IMR-90 (cell line): ENCODE data around the gene LPIN1. TPM values are rescaled to one million over a fixed set of nuclear protein-coding genes. Genes with fewer than 3 reads are reported as not detected.

ENCODE experiments used
- ATAC-seq: fragments of 200-7000 bp; cut with Tn5 transposase; 2 replicates; pipeline ENCODE4 v1.9.1; 2020; ENCODE audit warnings: low read depth, mild to moderate bottlenecking, moderate library complexity
- BruUV-seq: library from RNA; stranded (reverse); fragments of 400-500 nt; replicated peaks from 2 replicates; lab custom pipeline; 2021; lab: Mats Ljungman, UMichigan
- CTCF ChIA-PET: fragments of 300-600 bp; formaldehyde crosslinking; extraction: SDS; loops from one replicate; lab custom pipeline; 2021; ENCODE audit warnings: antibody characterized with exemption; lab: Yijun Ruan, JAX
- POLR2A ChIA-PET: fragments of 300-600 bp; sonication (Branson Sonifier 250); formaldehyde crosslinking; loops from one replicate; lab custom pipeline; 2022; ENCODE audit warnings: antibody characterized with exemption; ENCODE audit not compliant: unreplicated experiment; lab: Charles Lee
- DNase-seq: peaks from one replicate; pipeline ENCODE4 v3.0.0; 2013
- H2AFZ ChIP-seq: replicated peaks from 2 replicates; pipeline ENCODE3; 2013; ENCODE audit warnings: low read length, mild to moderate bottlenecking; ENCODE audit not compliant: poor library complexity
- H2AK5ac ChIP-seq: 2 replicates; pipeline ENCODE4 v1.6.1; 2013; ENCODE audit warnings: low read depth, low read length, inconsistent platforms
- H2AK9ac ChIP-seq: replicated peaks from 2 replicates; pipeline ENCODE3; 2013; ENCODE audit warnings: mild to moderate bottlenecking, low read depth, low read length, moderate library complexity; ENCODE audit not compliant: poor library complexity
- H2BK120ac ChIP-seq: 2 replicates; pipeline ENCODE4 v1.6.1; 2013; ENCODE audit warnings: low read depth, low read length, inconsistent platforms
- H2BK15ac ChIP-seq: 3 replicates; pipeline ENCODE4 v1.6.1; 2013; ENCODE audit warnings: low read depth, low read length, inconsistent platforms
- H2BK20ac ChIP-seq: 2 replicates; pipeline ENCODE4 v1.6.1; 2013; ENCODE audit warnings: low read depth, mild to moderate bottlenecking, inconsistent platforms, low read length, moderate library complexity
- H2BK5ac ChIP-seq: 2 replicates; pipeline ENCODE4 v1.6.1; 2013; ENCODE audit warnings: mild to moderate bottlenecking, low read depth, low read length, inconsistent platforms; ENCODE audit not compliant: poor library complexity, severe bottlenecking
- H3K14ac ChIP-seq: replicated peaks from 2 replicates; pipeline ENCODE4 v1.6.1; 2013; ENCODE audit warnings: low read depth, low read length, inconsistent platforms
- H3K18ac ChIP-seq: 2 replicates; pipeline ENCODE4 v1.6.1; 2013; ENCODE audit warnings: low read depth, low read length, control low read depth
- H3K23ac ChIP-seq: 2 replicates; pipeline ENCODE4 v1.6.1; 2013; ENCODE audit warnings: low read depth, low read length, inconsistent platforms
- H3K27ac ChIP-seq: 2 replicates; pipeline ENCODE4 v1.5.1; 2013; ENCODE audit warnings: mild to moderate bottlenecking, control low read depth, low read length; ENCODE audit not compliant: insufficient read depth
- H3K27me3 ChIP-seq: 2 replicates; pipeline ENCODE4 v1.6.1; 2013; ENCODE audit warnings: low read length; ENCODE audit not compliant: control insufficient read depth, insufficient read depth
- H3K36me3 ChIP-seq: 2 replicates; pipeline ENCODE4 v1.6.1; 2013; ENCODE audit warnings: low read length, mixed read lengths; ENCODE audit not compliant: control insufficient read depth, insufficient read depth
- H3K4ac ChIP-seq: 2 replicates; pipeline ENCODE4 v1.6.1; 2013; ENCODE audit warnings: low read depth, low read length, inconsistent platforms
- H3K4me1 ChIP-seq: 2 replicates; pipeline ENCODE4 v1.6.1; 2013; ENCODE audit warnings: low read length, mixed read lengths; ENCODE audit not compliant: control insufficient read depth, insufficient read depth
- H3K4me2 ChIP-seq: 2 replicates; pipeline ENCODE4 v1.6.1; 2013; ENCODE audit warnings: low read depth, mild to moderate bottlenecking, control low read depth, low read length, moderate library complexity
- H3K4me3 ChIP-seq: 2 replicates; pipeline ENCODE4 v1.5.1; 2013; ENCODE audit warnings: low read depth, mild to moderate bottlenecking, control low read depth, low read length, moderate library complexity; ENCODE audit not compliant: insufficient read depth
- H3K56ac ChIP-seq: 2 replicates; pipeline ENCODE4 v1.6.1; 2013; ENCODE audit warnings: low read length, inconsistent platforms; ENCODE audit not compliant: insufficient read depth; ENCODE audit errors: extremely low read depth
- H3K79me1 ChIP-seq, 2 experiments: 2 replicates each; pipeline ENCODE4 v1.6.1; 2013; ENCODE audit warnings: low read length in 2 of 2, inconsistent platforms in 1 of 2, low read depth in 1 of 2
- H3K9ac ChIP-seq: 2 replicates; pipeline ENCODE4 v1.6.1; 2013; ENCODE audit warnings: low read depth, low read length, control low read depth
- H3K9me1 ChIP-seq: 2 replicates; pipeline ENCODE4 v1.6.1; 2013; ENCODE audit warnings: low read length, inconsistent platforms; ENCODE audit not compliant: insufficient read depth
- H3K9me3 ChIP-seq: 2 replicates; pipeline ENCODE4 v1.6.1; 2013; ENCODE audit warnings: low read length; ENCODE audit not compliant: control insufficient read depth, insufficient read depth
- H4K20me1 ChIP-seq: 2 replicates; pipeline ENCODE4 v1.6.1; 2013; ENCODE audit warnings: low read length, inconsistent platforms; ENCODE audit not compliant: insufficient read depth
- H4K5ac ChIP-seq: 2 replicates; pipeline ENCODE4 v1.6.1; 2013; ENCODE audit warnings: mild to moderate bottlenecking, low read depth, low read length, control low read depth
- H4K8ac ChIP-seq, 2 experiments: 2 replicates each; pipeline ENCODE4 v1.6.1; 2013; ENCODE audit warnings: low read depth in 2 of 2, low read length in 2 of 2, control low read depth in 1 of 2, inconsistent platforms in 1 of 2
- H4K91ac ChIP-seq: 2 replicates; pipeline ENCODE4 v1.6.1; 2013; ENCODE audit warnings: low read depth, low read length, inconsistent platforms; ENCODE audit not compliant: insufficient read depth
- CHD1 ChIP-seq: IDR thresholded peaks from 2 replicates; pipeline ENCODE4 v1.6.1; 2012; ENCODE audit warnings: low read depth, low read length, improper control_type of control experiment
- MAZ ChIP-seq: IDR thresholded peaks from 2 replicates; pipeline ENCODE4 v1.6.1; 2012; ENCODE audit warnings: low read depth, mild to moderate bottlenecking, low read length, improper control_type of control experiment, moderate library complexity, borderline replicate concordance
- WGBS, 2 experiments: methylation state at CpG; one replicate each; pipeline versions ENCODE4 v1.1.5 to v1.1.7; 2013; ENCODE audit warnings: missing lambda C conversion rate in 2 of 2; ENCODE audit not compliant: insufficient read length in 1 of 2; ENCODE audit errors: extremely low coverage in 2 of 2; 5-methylcytosine and 5-hydroxymethylcytosine counted together
- dilution Hi-C: fragments of 300-500 bp; cut with HindIII; formaldehyde crosslinking; loops from one replicate; pipeline ENCODE4 v1.14.3; 2018; ENCODE audit warnings: low sequenced_read_pairs; ENCODE audit not compliant: unreplicated experiment
- in situ Hi-C: fragments of 300-500 bp; cut with MboI; formaldehyde crosslinking; loops from 3 replicates; pipeline ENCODE4 v1.14.3; 2019; ENCODE audit warnings: low sequenced_read_pairs, inconsistent platforms, mixed read lengths
- intact Hi-C: fragments of 100-400 bp; cut with micrococcal nuclease; formaldehyde crosslinking; loops from 2 replicates; pipeline ENCODE4 v1.10.0; 2022
- polyA plus RNA-seq, 3 experiments: library from polyadenylated mRNA; depleted of rRNA; stranded (reverse); fragments of >200 nt; gene quantifications; 2 replicates each; pipeline ENCODE4 v1.2.3, GENCODE V29; 2012; ENCODE audit warnings: low replicate concordance in 1 of 3
- total RNA-seq: library from RNA; depleted of rRNA; stranded (reverse); fragments of >200 nt; gene quantifications from 2 replicates; pipeline ENCODE4 v1.2.3, GENCODE V29; 2012

Gene LPIN1
- total and polyA plus RNA-seq, 2 of the 4 experiments (the other 2 are of a cell fraction) = 21.3 to 25.1 TPM

GRCh38 chr2:11807156-11808015 lies 61.0 kb downstream of the LPIN1 start:
- Histone ChIP-seq H3K56ac (no peak overlapping the region), H4K8ac (no peak overlapping the region), H3K4ac (no peak overlapping the region), H3K4me3 (no peak overlapping the region), H2AFZ (no peak overlapping the region), H2AK9ac (no peak overlapping the region), H2AK5ac (no peak overlapping the region), H2BK20ac (no peak overlapping the region), H3K27me3 (no peaks in the 10 kb centered on the region), H3K23ac (no peak overlapping the region), H3K27ac (no peak overlapping the region), H2BK15ac (no peak overlapping the region), H4K5ac (no peak overlapping the region), H3K18ac (no peak overlapping the region), H3K9ac (no peak overlapping the region), H4K91ac (no peak overlapping the region), H3K4me1 (peaks cover 2% of the 10 kb centered on the region; the same call in 1 of the 2 replicates), H3K36me3 (peaks cover 38% of the 10 kb centered on the region), H3K79me1 (no peaks in the 10 kb centered on the region; a peak in 1 of 4 replicates), H3K14ac (no peak overlapping the region), H2BK5ac (no peak overlapping the region), H3K9me3 (no peaks in the 10 kb centered on the region), H3K4me2 (no peak overlapping the region), H4K20me1 (no peaks in the 10 kb centered on the region), H2BK120ac (no peak overlapping the region), H3K9me1 (peaks cover 7% of the 10 kb centered on the region; the same call in 1 of the 2 replicates)
- ATAC-seq = no peak
- BruUV-seq = no TSS peak
- no peak for TF ChIP-seq CHD1
- no peak for TF ChIP-seq MAZ
- intact Hi-C loops (no loop called here), in situ Hi-C loops (no loop called here), dilution Hi-C loops (no loop called here)
- ChIA-PET CTCF (interaction anchor here (0.7 kb wide), 2 partner anchors 26 to 434 kb away, joined by 3 to 5 read pairs; no protein-coding TSS in a partner anchor), POLR2A (no interaction called here)
- 93% methylated on average over 3 of the region's 11 CpGs; no CpG with 5 or more reads in 1 of the 2 experiments for WGBS, 2 experiments
- no peak for DNase-seq
